PC-9 (cell line): ENCODE results near the gene SPACA5B. TPM values are rescaled to one million over a fixed set of nuclear protein-coding genes. Genes with fewer than 3 reads are reported as not detected.
"Not testable (repeated sequence)": the region's sequence is repeated elsewhere in the genome, so short reads cannot be mapped to it uniquely, and the experiment has no call there.

Experiments
- Bru-seq: library from RNA; stranded (reverse); fragments of 400-500 nt; gene quantifications from one replicate; lab custom pipeline; 2021; lab: Mats Ljungman, UMichigan
- BruChase-seq, 2 experiments: library from RNA; stranded (reverse); fragments of 400-500 nt; gene quantifications; one replicate each; lab custom pipeline; 2021; lab: Mats Ljungman, UMichigan
- BruUV-seq: library from RNA; stranded (reverse); fragments of 400-500 nt; replicated peaks from 2 replicates; lab custom pipeline; 2021; lab: Mats Ljungman, UMichigan
- CTCF ChIA-PET: fragments of 300-600 bp; sonication (Branson Sonifier 250); formaldehyde crosslinking; loops from one replicate; lab custom pipeline; 2022; ENCODE audit warnings: antibody characterized with exemption; lab: Charles Lee
- POLR2A ChIA-PET: fragments of 300-600 bp; sonication (Branson Sonifier 250); formaldehyde crosslinking; loops from one replicate; lab custom pipeline; 2022; ENCODE audit warnings: antibody characterized with exemption; ENCODE audit not compliant: unreplicated experiment; lab: Charles Lee
- DNase-seq, 2 experiments: peaks; one replicate each; pipeline versions ENCODE4 v3.0.0 to v3.0.0-alpha.2; 2015 to 2022; ENCODE audit warnings: mixed read lengths in 1 of 2
- H2AFZ ChIP-seq: fragments of 200-600 bp; sonication (generic); 2 replicates; pipeline ENCODE4 v1.8.1; 2017; ENCODE audit warnings: antibody characterized with exemption
- H3F3A ChIP-seq: fragments of 200-600 bp; sonication (generic); 2 replicates; pipeline ENCODE4 v1.8.1; 2017; ENCODE audit warnings: antibody characterized with exemption, mild to moderate bottlenecking, low read depth; ENCODE audit not compliant: insufficient read depth
- H3K27ac ChIP-seq: fragments of 200-600 bp; sonication (generic); 2 replicates; pipeline ENCODE4 v1.6.1; 2016; ENCODE audit warnings: mixed run types
- H3K27me3 ChIP-seq: fragments of 200-600 bp; sonication (generic); 2 replicates; pipeline ENCODE4 v1.6.1; 2016; ENCODE audit warnings: low read depth, mixed run types; ENCODE audit not compliant: insufficient read depth
- H3K36me3 ChIP-seq: fragments of 200-600 bp; sonication (generic); 2 replicates; pipeline ENCODE4 v1.6.1; 2016; ENCODE audit warnings: low read depth, mixed run types
- H3K4me1 ChIP-seq: fragments of 200-600 bp; sonication (generic); replicated peaks from 2 replicates; pipeline ENCODE4 v1.6.1; 2016; ENCODE audit warnings: mixed run types; ENCODE audit not compliant: insufficient read depth
- H3K4me2 ChIP-seq: fragments of 200-600 bp; sonication (generic); 2 replicates; pipeline ENCODE4 v1.6.1; 2017; ENCODE audit warnings: mixed run types
- H3K4me3 ChIP-seq: fragments of 200-600 bp; sonication (generic); 2 replicates; pipeline ENCODE4 v1.6.1; 2016; ENCODE audit warnings: mixed run types
- H3K79me2 ChIP-seq: fragments of 200-600 bp; sonication (generic); 2 replicates; pipeline ENCODE4 v1.6.1; 2017; ENCODE audit warnings: low read depth, mixed run types
- H3K9me2 ChIP-seq: fragments of 200-600 bp; sonication (generic); 2 replicates; pipeline ENCODE4 v1.8.1; 2017; ENCODE audit warnings: mild to moderate bottlenecking; ENCODE audit not compliant: insufficient read depth
- H3K9me3 ChIP-seq: fragments of 200-600 bp; sonication (generic); 2 replicates; pipeline ENCODE4 v1.8.1; 2016; ENCODE audit warnings: low read depth; ENCODE audit not compliant: insufficient read depth
- H4K20me1 ChIP-seq: fragments of 200-600 bp; sonication (generic); 2 replicates; pipeline ENCODE4 v1.8.1; 2017; ENCODE audit not compliant: insufficient read depth
- CTCF ChIP-seq: fragments of 200-600 bp; sonication (generic); conservative IDR thresholded peaks from 2 replicates; pipeline ENCODE4 v1.6.1; 2017; ENCODE audit warnings: mixed run types, antibody characterized with exemption, mild to moderate bottlenecking, moderate library complexity
- EZH2 ChIP-seq: fragments of 200-600 bp; sonication (generic); IDR thresholded peaks from 2 replicates; pipeline ENCODE4 v1.8.0; 2017; ENCODE audit warnings: antibody characterized with exemption, low read depth
- intact Hi-C: fragments of 100-400 bp; cut with micrococcal nuclease; formaldehyde crosslinking; loops from one replicate; pipeline ENCODE4 v1.10.0; 2022; ENCODE audit not compliant: unreplicated experiment
- long read RNA-seq: library from polyadenylated mRNA; stranded (forward); transcript quantifications from one replicate; pipeline ENCODE4 v2.0.0, GENCODE V29; 2022
- total RNA-seq: library from RNA; stranded (reverse); gene quantifications from 2 replicates; pipeline ENCODE4 v1.2.3, GENCODE V29; 2021

The SPACA5B gene
- total RNA-seq, result not detected in 2 replicates
- not detected for Bru-seq, nascent RNA
- not detected for BruChase-seq, experiment 1, labeled RNA remaining after a 2-hour chase
- percentile 17 among the genes with signal in this experiment for BruChase-seq, experiment 2, labeled RNA remaining after a 6-hour chase
- long read RNA-seq, result 0 reads

- H3K79me2 ChIP-seq, H3K4me1 ChIP-seq, H3F3A ChIP-seq, POLR2A ChIA-PET, H3K36me3 ChIP-seq, H3K27me3 ChIP-seq, H4K20me1 ChIP-seq, H3K4me2 ChIP-seq, H3K9me2 ChIP-seq, CTCF ChIA-PET, BruUV-seq, intact Hi-C loops, H3K9me3 ChIP-seq, DNase-seq, H2AFZ ChIP-seq, H3K4me3 ChIP-seq, H3K27ac ChIP-seq: not testable (repeated sequence)
Observed at GRCh38 chrX:48130326-48130725, at the start of gene SPACA5B. Gene SPACA5B, plus strand, starts transcription at chrX:48130626. Its CDS starts 62 bp downstream, at chrX:48130688.

GRCh38 chrX:48083212-48083611, 47.2 kb upstream of the SPACA5B start:
- H3K4me1 ChIP-seq, result no peaks in the 10 kb centered on the region
- no peak overlapping the region for H2AFZ ChIP-seq
- no peaks in the 10 kb centered on the region for H3K79me2 ChIP-seq
- POLR2A ChIA-PET, result interaction anchor here (0.6 kb wide), 1 partner anchor 783 kb away, joined by 6 read pairs; no protein-coding TSS in a partner anchor
- no peaks in the 10 kb centered on the region for H3F3A ChIP-seq
- H3K4me3 ChIP-seq, result no peak overlapping the region
- H3K9me3 ChIP-seq, result no peaks in the 10 kb centered on the region
- no peaks in the 10 kb centered on the region for H4K20me1 ChIP-seq
- no peak overlapping the region for H3K27ac ChIP-seq
- CTCF ChIA-PET, result interaction anchor here (0.6 kb wide), 1 partner anchor 226 kb away, joined by 4 read pairs; no protein-coding TSS in a partner anchor
- H3K4me2 ChIP-seq, result no peak overlapping the region
- peak in 1 of 2 experiments; percentile 18 for DNase-seq
- no peaks in the 10 kb centered on the region for H3K36me3 ChIP-seq
- no peaks in the 10 kb centered on the region for H3K9me2 ChIP-seq
- intact Hi-C loops, result loop anchor here (2.0 kb wide), 1 partner anchor 428 kb away; no protein-coding TSS in a partner anchor
- TF ChIP-seq EZH2 (no peak), CTCF (peak; percentile 55; the same call in 1 of the 2 replicates)
- H3K27me3 ChIP-seq, result no peaks in the 10 kb centered on the region
- no TSS peak for BruUV-seq

GRCh38 chrX:48083706-48084105, 46.7 kb upstream of the SPACA5B start:
- TF ChIP-seq CTCF, result no peak
- TF ChIP-seq EZH2, result no peak
- H3K79me2 ChIP-seq, result no peaks in the 10 kb centered on the region
- no TSS peak for BruUV-seq
- no peaks in the 10 kb centered on the region for H3K9me3 ChIP-seq
- H4K20me1 ChIP-seq, result no peaks in the 10 kb centered on the region
- H2AFZ ChIP-seq, result no peak overlapping the region
- H3K4me1 ChIP-seq, result no peaks in the 10 kb centered on the region
- H3K36me3 ChIP-seq, result no peaks in the 10 kb centered on the region
- no peak overlapping the region for H3K4me2 ChIP-seq
- intact Hi-C loops, result loop anchor here (2.0 kb wide), 1 partner anchor 427 kb away; no protein-coding TSS in a partner anchor
- no peak overlapping the region for H3K27ac ChIP-seq
- ChIA-PET CTCF (interaction anchor here (0.6 kb wide), 1 partner anchor 226 kb away, joined by 4 read pairs; no protein-coding TSS in a partner anchor), POLR2A (interaction anchor here (0.6 kb wide), 1 partner anchor 783 kb away, joined by 6 read pairs; no protein-coding TSS in a partner anchor)
- no peaks in the 10 kb centered on the region for H3K27me3 ChIP-seq
- H3F3A ChIP-seq, result no peaks in the 10 kb centered on the region
- no peak for DNase-seq
- no peaks in the 10 kb centered on the region for H3K9me2 ChIP-seq
- no peak overlapping the region for H3K4me3 ChIP-seq
